Stimulated activated CD4-positive, alpha-beta T cell treated with anti-CD3 and anti-CD28 coated beads, Interleukin-15, amount 100 ng/mL, for 1 hour (primary cell): ENCODE data around the gene TRPV3.
"Not testable (repeated sequence)": the region's sequence is repeated elsewhere in the genome, so short reads cannot be mapped to it uniquely, and the experiment has no call there.

Source experiments
- DNase-seq, 2 donors: peaks; one replicate each; pipeline ENCODE4 v3.0.0-alpha.2; 2020; ENCODE audit warnings: low read depth in 1 of 2, low spot score in 1 of 2

TRPV3 gene

DNA sequence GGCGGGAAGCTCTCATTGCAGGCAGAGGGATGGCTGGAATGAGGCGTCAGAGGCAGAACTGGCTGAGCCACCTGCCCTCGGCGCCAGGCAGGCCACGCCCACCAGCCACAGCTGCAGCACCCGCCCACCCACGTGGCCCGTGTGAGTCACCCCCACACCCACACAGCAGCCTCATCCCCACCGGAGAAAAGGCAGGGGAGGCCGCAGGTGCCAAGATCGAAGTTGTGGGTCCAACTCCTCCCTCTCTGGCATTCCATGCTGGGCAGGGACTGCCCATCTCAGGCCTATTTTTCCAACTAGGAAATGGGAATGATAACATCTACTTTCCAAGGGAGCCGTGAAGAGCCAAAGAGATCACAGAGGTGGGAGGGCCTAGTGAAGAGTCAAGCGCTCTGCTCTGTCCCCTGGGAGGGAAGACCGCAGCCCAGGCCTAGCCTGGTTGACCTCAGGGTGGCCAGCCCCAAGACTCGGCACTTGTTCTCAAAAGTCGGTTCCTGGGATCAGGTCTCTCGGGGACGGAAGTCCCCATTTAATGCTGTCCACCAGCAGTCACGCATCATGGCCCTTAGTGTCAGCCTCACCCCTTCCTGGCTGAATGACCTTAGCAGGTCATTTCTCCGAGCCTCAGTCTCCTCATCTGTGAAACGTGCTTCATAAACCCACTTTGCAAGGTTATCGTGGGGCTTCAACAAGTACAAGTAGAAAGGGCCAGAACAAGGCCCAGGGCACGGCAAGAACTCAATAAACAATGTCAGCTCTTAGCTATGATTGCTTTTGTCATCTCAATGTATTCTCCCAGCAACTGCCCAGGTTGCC lies at the start of gene TRPV3:
TRPV3 (minus strand) TSS at position 45 of the 816 bp plus-strand sequence. CDS start 2,962 bp downstream, outside the sequence.
- peak; percentile 44 to 46 for DNase-seq

DNA sequence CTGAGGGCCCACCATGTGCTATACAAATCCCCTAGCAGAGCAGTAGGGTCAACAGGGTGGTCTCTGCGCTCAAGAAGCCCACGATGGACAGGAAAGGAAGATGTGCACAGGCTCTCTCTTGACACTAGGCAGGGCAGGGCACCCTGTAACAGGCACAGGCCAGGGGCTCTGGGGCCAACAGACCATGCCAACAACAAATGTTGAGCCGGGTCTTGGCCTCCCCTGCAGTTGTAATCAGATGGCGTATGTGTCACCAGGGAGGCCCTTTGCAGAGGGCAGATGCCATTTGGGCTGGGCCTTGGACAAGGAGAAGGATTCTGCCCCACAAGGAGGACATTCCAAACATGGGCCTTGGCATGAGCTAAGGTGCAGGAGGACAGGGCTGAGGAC lies 46.3 kb upstream of the TRPV3 start:
- no peak for DNase-seq

DNA sequence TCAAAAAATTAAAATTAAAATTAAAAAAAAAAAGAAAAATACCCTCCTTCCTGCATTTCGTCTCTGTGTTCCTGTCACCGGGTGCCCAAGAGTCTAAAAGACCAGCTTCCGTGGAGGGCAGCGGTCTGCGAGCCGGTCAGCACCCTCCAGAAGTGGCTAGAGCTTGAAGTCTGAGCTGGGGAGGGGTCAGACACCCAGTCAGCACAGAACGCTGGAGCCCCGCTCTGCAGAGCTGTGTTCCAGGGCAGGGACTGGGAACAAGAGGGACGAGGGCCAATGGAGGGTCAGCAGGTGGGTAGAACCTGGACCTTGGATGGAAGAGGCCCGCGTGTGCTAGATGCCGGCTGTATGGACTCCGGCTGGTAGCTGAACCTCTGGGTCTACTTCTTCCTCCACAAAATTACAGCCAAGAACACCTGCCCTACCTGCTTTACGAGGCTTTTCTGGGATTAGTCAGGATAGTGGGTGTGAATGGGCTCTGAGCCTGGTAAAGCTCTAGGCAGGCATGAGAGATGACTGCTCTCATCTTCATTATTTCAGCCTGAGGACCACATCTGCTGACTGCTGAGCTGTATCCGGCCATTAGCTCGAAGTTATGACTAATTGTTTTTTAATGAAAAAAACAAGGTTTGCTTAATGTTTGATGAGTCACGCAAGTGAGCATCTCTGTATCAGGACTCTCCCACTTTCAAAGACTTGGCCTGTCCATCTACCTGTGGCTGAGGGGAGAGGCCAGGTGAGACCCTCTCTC lies 45.7 kb upstream of the TRPV3 start:
- no peak for DNase-seq

- no peak for DNase-seq
Observed at GRCh38 chr17:3602499-3602898, 44.9 kb upstream of the TRPV3 start.

DNA sequence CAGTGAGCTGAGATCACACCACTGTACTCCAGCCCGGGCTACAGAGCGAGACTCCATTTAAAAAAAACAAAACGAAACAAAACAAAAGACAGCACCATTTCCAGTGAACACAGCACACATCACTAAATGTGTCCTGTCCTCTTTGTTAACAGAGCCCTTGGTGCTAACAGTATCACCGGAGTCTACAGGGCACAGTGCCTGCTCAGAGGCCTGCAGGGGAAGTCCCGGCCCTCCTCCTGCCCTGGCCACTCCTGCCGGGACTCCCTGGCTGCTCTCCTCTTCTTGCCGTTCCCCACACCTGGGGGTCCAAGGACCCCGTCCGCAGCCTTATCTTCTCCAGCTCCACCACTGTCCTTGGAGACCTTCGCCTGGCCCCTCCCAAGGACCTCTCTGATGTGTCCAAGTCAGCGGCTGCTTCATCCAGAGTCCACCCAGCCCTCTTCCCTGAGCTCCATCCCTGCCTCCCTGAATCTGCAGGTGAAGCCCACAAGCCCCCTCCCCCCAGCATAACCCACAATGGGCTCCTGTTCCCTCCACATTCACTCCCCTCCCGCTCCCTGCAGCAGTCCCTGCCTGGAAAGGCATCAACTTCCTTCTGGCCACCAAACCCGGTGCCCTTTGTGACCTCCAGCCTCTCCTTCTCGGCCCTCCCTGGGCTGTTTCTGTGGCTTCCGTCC lies 43.1 kb upstream of the TRPV3 start:
- DNase-seq = no peak

GRCh38 chr17:3598078-3598477 lies 40.5 kb upstream of the TRPV3 start:
- DNase-seq = no peak

DNA sequence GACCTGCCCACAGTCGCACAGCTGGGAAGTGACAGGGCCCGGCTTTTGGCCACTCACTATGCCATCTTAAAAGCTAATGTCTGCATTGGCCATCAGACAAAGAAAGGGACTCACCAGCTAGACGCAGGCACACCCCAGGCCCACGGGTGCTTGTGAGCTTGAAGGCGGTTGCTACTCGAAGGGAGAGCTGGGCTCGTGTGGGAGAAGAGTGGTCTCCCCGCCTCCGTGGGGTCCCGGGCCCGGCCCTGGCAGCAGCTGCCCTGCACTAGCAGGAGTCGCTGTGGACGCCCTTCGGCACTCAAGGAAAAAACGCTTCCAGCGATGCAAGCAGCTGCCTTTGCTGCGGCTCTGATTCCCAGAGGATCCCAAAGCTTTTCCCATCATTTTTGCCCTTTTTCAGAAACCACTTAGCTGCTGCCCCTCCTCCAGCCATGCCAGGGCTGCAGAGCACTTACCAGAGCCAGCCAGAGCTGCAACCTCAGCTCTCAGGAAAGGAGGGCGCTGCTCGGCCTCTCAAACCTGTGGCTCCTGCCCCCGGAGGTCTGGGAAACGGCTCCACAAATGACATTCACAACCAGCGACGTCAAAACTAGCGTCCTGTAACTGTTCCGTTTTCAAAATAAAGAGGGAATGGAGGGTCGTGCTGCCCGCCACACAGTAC lies 39.3 kb upstream of the TRPV3 start:
- DNase-seq = no peak

GRCh38 chr17:3594976-3595375 lies 37.4 kb upstream of the TRPV3 start:
- no peak for DNase-seq

DNA sequence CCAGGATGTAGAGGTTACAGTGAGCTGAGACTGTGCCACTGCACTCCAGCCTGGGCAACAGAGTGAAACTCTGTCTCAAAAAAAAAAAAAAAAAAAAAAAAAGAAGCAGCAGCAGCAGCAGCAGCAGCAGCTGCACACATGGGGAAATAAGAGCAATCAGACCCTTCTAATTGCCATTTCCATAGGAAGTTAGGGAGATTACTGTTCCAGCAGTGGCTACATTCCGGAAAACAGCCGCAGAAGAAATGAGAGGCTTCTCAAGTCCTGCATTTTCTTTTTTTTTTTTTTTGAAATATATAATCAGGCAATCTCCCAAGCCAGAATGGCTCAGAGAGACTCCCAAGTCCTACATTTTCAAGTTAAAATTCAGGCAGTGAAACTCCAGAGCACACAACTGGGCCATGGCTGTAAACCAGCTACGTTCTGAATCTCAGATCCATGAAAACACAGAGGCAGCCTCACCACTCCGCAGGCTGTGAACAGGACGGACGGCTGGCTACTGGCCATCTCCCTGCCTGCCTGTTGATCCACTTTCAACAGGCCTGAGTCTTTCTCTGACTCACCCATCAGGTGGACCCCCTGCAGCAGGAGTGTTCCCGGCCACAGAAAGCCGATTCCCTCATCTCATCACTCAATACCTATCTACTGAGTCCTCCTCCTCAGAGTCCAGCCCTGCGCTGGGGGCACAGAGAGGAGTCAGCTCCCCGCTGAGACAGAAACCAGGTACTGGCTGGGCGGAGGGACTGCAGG lies 36.6 kb upstream of the TRPV3 start:
- DNase-seq = no peak

DNA sequence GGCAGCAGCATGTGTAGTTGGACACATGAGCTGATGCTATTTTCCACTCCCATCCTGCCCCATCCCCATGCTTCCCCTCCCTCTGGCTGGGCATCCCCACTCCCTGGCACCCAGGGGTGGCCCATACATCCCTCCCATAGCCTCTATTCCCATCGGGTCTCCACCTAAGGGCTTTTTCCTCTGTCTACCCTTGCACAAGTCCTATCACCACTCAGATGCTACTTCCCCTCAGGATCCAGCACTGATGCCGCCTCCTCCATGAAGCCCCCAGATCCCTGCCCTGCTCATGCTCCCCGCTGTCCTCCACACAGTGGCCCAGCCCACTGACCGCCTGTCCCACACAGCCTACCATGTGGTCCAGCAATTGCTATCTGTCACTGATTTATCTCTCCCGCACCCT lies 35.8 kb upstream of the TRPV3 start:
- DNase-seq = no peak

GRCh38 chr17:3592216-3592860 lies 34.7 kb upstream of the TRPV3 start:
- DNase-seq = no peak

GRCh38 chr17:3590768-3591167 lies 33.2 kb upstream of the TRPV3 start:
- DNase-seq = no peak

GRCh38 chr17:3590231-3590630 lies 32.6 kb upstream of the TRPV3 start:
- no peak for DNase-seq

GRCh38 chr17:3589784-3590183 lies 32.2 kb upstream of the TRPV3 start:
- no peak for DNase-seq

- DNase-seq = no peak
Observed at GRCh38 chr17:3585826-3586225, 28.2 kb upstream of the TRPV3 start.

DNA sequence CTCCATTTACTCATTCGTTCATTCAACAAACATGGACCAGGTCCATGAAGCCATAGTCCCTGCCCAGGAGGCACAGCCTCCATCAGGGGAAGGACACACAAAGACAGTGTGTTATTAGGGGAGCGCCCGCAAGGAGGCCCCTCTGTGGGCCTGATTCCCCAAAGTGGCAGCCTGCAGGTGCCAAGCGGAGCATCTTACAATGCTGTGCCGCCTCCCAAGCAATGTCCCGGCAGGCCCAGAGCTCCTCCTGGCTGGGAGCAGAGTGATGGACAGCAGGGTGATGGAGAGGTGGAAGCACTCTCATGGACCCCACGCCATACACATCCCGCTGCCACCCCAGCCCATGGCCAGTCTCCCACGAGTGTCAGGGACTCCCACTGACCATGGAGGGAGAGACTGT lies 25.8 kb upstream of the TRPV3 start:
- no peak for DNase-seq

- DNase-seq = no peak
Observed at GRCh38 chr17:3582915-3583314, 25.3 kb upstream of the TRPV3 start.

- not testable (repeated sequence) for DNase-seq
Observed at GRCh38 chr17:3578667-3579066, 21.1 kb upstream of the TRPV3 start.

DNA sequence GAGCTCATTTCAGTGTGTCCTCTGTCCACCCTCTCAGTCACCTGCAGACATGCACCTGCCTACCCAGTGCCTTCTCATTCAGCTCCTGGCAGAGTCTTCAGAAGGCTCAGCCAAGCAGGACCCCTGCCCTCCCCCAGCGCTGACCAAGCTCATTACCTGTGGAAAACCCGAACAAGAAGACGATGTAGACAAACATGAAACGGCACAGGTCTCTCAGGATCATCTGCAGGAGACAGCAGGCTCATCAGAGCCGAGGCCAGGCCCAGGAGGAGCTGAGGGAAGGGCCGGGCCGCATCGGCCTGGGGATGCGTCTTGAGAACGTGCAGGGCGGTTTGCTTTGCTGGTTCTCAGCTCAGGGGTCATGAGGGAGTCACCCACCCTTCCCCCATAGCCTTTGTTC lies 19.4 kb upstream of the TRPV3 start:
- DNase-seq = no peak

DNA sequence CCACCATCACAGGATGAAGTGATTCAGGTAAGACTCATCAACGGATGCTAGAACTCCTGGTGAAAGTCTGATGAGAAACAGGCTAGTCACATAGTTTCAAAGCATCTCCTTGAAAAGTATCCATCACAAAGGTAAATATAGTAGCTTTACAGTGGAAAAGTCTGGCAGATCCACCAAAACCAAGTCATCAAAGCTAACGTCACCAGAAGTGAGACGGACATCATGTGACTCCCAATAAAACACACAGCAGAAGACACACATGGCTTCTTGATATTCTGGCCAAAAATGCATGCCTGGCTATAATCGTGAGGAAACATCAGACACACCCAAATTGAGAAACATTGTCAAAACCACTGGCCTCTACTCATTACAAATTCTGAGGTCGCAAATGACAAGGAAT lies 17.9 kb upstream of the TRPV3 start:
- no peak for DNase-seq
